SU-DHL-6 (cell line): ENCODE results near the gene KIF3A.

Source experiments
- H2AFZ ChIP-seq: fragments of 200-600 bp; sonication (generic); 2 replicates; pipeline ENCODE4 v1.6.1; 2014; ENCODE audit warnings: low read depth, mild to moderate bottlenecking, moderate library complexity, mixed read lengths, antibody characterized with exemption, low read length; ENCODE audit not compliant: severe bottlenecking
- H3F3A ChIP-seq: fragments of 200-600 bp; shearing (Covaris generic); 2 replicates; pipeline ENCODE4 v1.6.0; 2016; ENCODE audit warnings: antibody characterized with exemption, mild to moderate bottlenecking; ENCODE audit not compliant: insufficient read depth
- H3K27ac ChIP-seq: fragments of 200-600 bp; sonication (generic); 2 replicates; pipeline ENCODE4 v1.5.1; 2016; ENCODE audit warnings: low read depth, mild to moderate bottlenecking, low read length, moderate library complexity, mixed read lengths
- H3K27me3 ChIP-seq: fragments of 200-600 bp; sonication (generic), shearing (Covaris generic); 2 replicates; pipeline ENCODE4 v1.6.0; 2014; ENCODE audit warnings: mild to moderate bottlenecking, low read length
- H3K36me3 ChIP-seq: fragments of 200-600 bp; sonication (generic); 2 replicates; pipeline ENCODE4 v1.6.1; 2014; ENCODE audit warnings: mild to moderate bottlenecking, low read length, mixed read lengths
- H3K4me2 ChIP-seq: fragments of 300-600, 200-600 bp; shearing (Covaris generic), sonication (generic); 2 replicates; pipeline ENCODE4 v1.6.0; 2014; ENCODE audit warnings: low read length, low read depth, mild to moderate bottlenecking; ENCODE audit not compliant: poor library complexity, severe bottlenecking
- H3K4me3 ChIP-seq: fragments of 200-600 bp; sonication (generic); 2 replicates; pipeline ENCODE4 v1.5.1; 2014; ENCODE audit warnings: antibody characterized with exemption, low read length, mild to moderate bottlenecking, mixed read lengths; ENCODE audit not compliant: insufficient read depth, poor library complexity, severe bottlenecking
- H3K79me2 ChIP-seq: fragments of 200-600 bp; sonication (generic); 2 replicates; pipeline ENCODE4 v1.6.1; 2014; ENCODE audit warnings: mild to moderate bottlenecking, low read length, moderate library complexity; ENCODE audit not compliant: insufficient read depth
- H3K9ac ChIP-seq: fragments of 200-600 bp; sonication (generic); 2 replicates; pipeline ENCODE4 v1.7.0; 2014; ENCODE audit warnings: mild to moderate bottlenecking, low read length
- H3K9me2 ChIP-seq: fragments of 200-600 bp; sonication (generic); replicated peaks from 2 replicates; pipeline ENCODE4 v1.6.1; 2014; ENCODE audit warnings: low read length; ENCODE audit not compliant: insufficient read depth
- H3K9me3 ChIP-seq: fragments of 200-600 bp; sonication (generic); 2 replicates; pipeline ENCODE4 v1.6.1; 2014; ENCODE audit warnings: low read length, mixed read lengths; ENCODE audit not compliant: insufficient read depth
- H4K20me1 ChIP-seq: fragments of 200-600 bp; sonication (generic); 2 replicates; pipeline ENCODE4 v1.6.1; 2014; ENCODE audit warnings: low read depth, mild to moderate bottlenecking, antibody characterized with exemption, low read length, moderate library complexity, mixed read lengths
- CTCF ChIP-seq: fragments of 200-600 bp; sonication (generic); IDR thresholded peaks from one replicate; pipeline ENCODE4 v1.5.1; 2017; ENCODE audit warnings: antibody characterized with exemption, mild to moderate bottlenecking, low read length, moderate library complexity; ENCODE audit not compliant: insufficient read depth, poor library complexity, severe bottlenecking
- EZH2phosphoT487 ChIP-seq: fragments of 200-600 bp; sonication (generic), shearing (Covaris generic); conservative IDR thresholded peaks from 2 replicates; pipeline ENCODE4 v1.6.1; 2018; ENCODE audit warnings: mild to moderate bottlenecking, antibody characterized with exemption, low read length, moderate library complexity, mixed read lengths

KIF3A gene

GRCh38 chr5:132763181-132764036 is 26.1 kb upstream of the KIF3A start:
- Histone ChIP-seq H3K4me3 (no peak overlapping the region), H3K9me3 (no peaks in the 10 kb centered on the region), H3F3A (no peaks in the 10 kb centered on the region), H3K36me3 (no peaks in the 10 kb centered on the region), H3K27me3 (no peaks in the 10 kb centered on the region), H3K9me2 (no peaks in the 10 kb centered on the region), H3K27ac (no peak overlapping the region), H3K79me2 (no peaks in the 10 kb centered on the region), H4K20me1 (no peaks in the 10 kb centered on the region), H3K9ac (no peak overlapping the region), H2AFZ (no peak overlapping the region), H3K4me2 (no peak overlapping the region)
- TF ChIP-seq EZH2phosphoT487 (no peak), CTCF (no peak)

DNA sequence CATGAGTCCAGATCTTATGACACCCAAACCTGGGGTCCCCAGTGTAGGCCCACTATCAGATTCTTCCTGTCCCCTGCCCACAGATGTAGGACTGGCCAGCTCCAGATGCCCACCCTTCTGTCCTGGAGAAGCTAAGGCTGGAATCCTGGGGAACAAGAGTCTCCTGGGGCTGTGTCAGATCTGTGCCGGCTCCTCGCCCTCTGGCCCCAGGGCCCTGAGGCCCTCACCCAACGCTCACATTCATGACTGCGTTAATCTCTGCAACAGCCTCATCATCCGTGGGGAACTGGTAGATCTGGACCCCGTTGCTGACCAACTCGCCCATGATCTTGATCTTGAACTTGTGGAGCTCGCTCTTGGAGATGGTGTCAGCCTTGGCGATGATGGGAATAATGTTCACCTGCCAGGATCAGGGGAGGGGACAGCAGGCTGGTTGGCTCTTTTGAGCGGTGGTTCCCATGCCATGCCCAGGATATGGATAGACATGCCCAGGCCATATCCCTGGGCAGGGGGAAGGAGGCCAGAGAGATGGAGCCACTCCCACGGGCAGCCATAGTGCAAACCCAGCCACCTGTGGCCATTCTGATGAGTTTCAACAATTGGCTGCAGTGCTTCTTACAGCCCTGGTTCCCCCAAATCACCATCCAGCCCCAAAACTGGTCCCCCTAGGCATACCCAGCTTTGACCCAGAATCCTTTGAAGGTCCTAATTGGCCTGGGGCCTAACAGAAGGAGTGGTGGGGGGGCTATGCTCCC is 25.1 kb upstream of the KIF3A start:
- TF ChIP-seq EZH2phosphoT487, result no peak
- TF ChIP-seq CTCF, result no peak
- no peak overlapping the region for H3K4me2 ChIP-seq
- H2AFZ ChIP-seq, result no peak overlapping the region
- no peaks in the 10 kb centered on the region for H3K9me2 ChIP-seq
- no peak overlapping the region for H3K4me3 ChIP-seq
- H3F3A ChIP-seq, result no peaks in the 10 kb centered on the region
- H3K36me3 ChIP-seq, result no peaks in the 10 kb centered on the region
- H3K79me2 ChIP-seq, result no peaks in the 10 kb centered on the region
- H3K9ac ChIP-seq, result no peak overlapping the region
- H3K27ac ChIP-seq, result no peak overlapping the region
- no peaks in the 10 kb centered on the region for H4K20me1 ChIP-seq
- H3K27me3 ChIP-seq, result no peaks in the 10 kb centered on the region
- H3K9me3 ChIP-seq, result no peaks in the 10 kb centered on the region

- H3K79me2 ChIP-seq, result no peaks in the 10 kb centered on the region
- no peak overlapping the region for H3K27ac ChIP-seq
- no peaks in the 10 kb centered on the region for H4K20me1 ChIP-seq
- no peak overlapping the region for H3K9ac ChIP-seq
- no peak overlapping the region for H3K4me2 ChIP-seq
- no peaks in the 10 kb centered on the region for H3K27me3 ChIP-seq
- no peak overlapping the region for H2AFZ ChIP-seq
- no peaks in the 10 kb centered on the region for H3F3A ChIP-seq
- no peaks in the 10 kb centered on the region for H3K9me3 ChIP-seq
- no peaks in the 10 kb centered on the region for H3K9me2 ChIP-seq
- TF ChIP-seq EZH2phosphoT487 (no peak), CTCF (no peak)
- H3K4me3 ChIP-seq, result no peak overlapping the region
- no peaks in the 10 kb centered on the region for H3K36me3 ChIP-seq
Measured at GRCh38 chr5:132761321-132762240, 24.2 kb upstream of the KIF3A start.
